Stimulated activated CD4-positive, alpha-beta T cell treated with anti-CD3 and anti-CD28 coated beads, TNF-alpha, amount 100 ng/mL, for 4 hours (primary cell): ENCODE measurements around the gene CLCN6.
A peak's percentile ranks its signal among the peaks of the same experiment; 100 is the strongest.

Source experiments
- DNase-seq, 3 experiments: peaks; one replicate each; pipeline ENCODE4 v3.0.0-alpha.2; 2020; ENCODE audit warnings: low read depth in 3 of 3

The CLCN6 gene, protein sequence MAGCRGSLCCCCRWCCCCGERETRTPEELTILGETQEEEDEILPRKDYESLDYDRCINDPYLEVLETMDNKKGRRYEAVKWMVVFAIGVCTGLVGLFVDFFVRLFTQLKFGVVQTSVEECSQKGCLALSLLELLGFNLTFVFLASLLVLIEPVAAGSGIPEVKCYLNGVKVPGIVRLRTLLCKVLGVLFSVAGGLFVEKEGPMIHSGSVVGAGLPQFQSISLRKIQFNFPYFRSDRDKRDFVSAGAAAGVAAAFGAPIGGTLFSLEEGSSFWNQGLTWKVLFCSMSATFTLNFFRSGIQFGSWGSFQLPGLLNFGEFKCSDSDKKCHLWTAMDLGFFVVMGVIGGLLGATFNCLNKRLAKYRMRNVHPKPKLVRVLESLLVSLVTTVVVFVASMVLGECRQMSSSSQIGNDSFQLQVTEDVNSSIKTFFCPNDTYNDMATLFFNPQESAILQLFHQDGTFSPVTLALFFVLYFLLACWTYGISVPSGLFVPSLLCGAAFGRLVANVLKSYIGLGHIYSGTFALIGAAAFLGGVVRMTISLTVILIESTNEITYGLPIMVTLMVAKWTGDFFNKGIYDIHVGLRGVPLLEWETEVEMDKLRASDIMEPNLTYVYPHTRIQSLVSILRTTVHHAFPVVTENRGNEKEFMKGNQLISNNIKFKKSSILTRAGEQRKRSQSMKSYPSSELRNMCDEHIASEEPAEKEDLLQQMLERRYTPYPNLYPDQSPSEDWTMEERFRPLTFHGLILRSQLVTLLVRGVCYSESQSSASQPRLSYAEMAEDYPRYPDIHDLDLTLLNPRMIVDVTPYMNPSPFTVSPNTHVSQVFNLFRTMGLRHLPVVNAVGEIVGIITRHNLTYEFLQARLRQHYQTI

GRCh38 chr1:11805422-11806306 lies at the start of gene CLCN6, which contains the start of gene MTHFR:
Gene CLCN6 (plus strand): TSS chr1:11806191. CDS start chr1:11806263, 72 bp downstream.
Gene MTHFR (minus strand): TSS chr1:11805964. CDS start chr1:11803116, 2,848 bp downstream.
- DNase-seq, result peak; percentile 92 to 95 (median 93)

DNA sequence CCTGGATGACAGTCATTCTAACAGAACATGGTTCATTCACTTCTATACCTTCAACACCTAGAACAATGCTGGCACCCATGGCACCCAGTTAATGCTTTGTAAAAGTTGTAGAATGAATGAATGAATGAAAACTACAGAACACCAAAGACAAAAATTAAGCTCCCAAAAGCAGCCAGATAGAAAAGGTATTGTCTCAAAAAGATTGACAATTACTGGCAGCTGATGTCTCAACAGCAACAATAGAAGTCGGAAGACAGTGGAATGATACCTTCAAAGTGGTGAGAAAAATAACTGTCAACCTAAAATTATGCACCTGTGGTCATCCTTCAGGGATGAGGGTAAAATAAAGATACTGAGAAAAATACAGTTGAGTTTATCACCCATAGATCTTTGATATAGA lies 48.9 kb upstream of the CLCN6 start:
- DNase-seq, result no peak

GRCh38 chr1:11759791-11760190 lies 46.2 kb upstream of the CLCN6 start:
- no peak for DNase-seq

DNA sequence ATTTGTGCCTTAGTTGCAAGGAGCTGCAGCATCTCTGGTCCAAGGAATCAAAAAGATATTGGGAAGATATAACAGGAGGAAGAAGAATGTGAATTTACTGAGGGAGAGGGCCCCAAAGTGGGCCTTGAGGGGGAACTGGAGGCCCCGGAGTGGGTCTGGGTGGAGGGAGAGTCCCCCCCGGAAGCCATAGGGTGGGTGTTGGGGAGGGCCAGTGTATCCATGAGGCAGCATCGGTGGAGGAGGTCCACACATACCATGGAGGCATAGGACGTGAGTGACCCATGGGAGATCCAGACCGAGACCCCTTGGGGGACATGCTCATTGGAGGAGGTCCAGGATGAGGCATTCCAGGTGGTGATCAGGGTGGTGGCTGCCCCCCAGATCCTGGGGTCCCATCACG lies 44.7 kb upstream of the CLCN6 start:
- no peak for DNase-seq

- DNase-seq, result peak in 1 of 3 experiments; percentile 18
Observed at GRCh38 chr1:11761988-11762406, 44.0 kb upstream of the CLCN6 start, which contains the start of gene C1orf167. Gene C1orf167 (plus strand): TSS chr1:11762193. CDS start chr1:11764401, 2,208 bp downstream.

- no peak for DNase-seq
Observed at GRCh38 chr1:11764115-11764514, 41.9 kb upstream of the CLCN6 start.

DNA sequence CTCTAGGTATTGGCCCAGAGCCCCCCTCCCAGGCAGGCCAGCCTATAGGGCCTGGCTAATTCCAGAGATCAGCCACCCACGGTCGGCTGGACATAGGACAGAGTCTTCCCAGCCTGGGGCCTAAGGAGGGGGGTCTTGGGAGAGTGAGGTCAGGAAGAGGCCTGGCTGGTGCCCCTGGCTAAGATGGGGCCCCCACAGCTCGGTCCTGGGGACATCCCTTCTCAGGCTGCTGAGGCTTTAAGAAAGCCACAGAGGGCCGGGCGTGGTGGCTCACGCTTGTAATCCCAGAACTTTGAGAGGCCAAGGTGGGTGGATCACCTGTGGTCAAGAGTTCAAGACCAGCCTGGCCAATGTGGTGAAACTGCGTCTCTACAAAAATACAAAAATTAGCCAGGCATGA lies 41.5 kb upstream of the CLCN6 start:
- no peak for DNase-seq

GRCh38 chr1:11765661-11766428 lies 40.1 kb upstream of the CLCN6 start:
- DNase-seq, result no peak

GRCh38 chr1:11766429-11766776 lies 39.6 kb upstream of the CLCN6 start:
- DNase-seq, result no peak

DNA sequence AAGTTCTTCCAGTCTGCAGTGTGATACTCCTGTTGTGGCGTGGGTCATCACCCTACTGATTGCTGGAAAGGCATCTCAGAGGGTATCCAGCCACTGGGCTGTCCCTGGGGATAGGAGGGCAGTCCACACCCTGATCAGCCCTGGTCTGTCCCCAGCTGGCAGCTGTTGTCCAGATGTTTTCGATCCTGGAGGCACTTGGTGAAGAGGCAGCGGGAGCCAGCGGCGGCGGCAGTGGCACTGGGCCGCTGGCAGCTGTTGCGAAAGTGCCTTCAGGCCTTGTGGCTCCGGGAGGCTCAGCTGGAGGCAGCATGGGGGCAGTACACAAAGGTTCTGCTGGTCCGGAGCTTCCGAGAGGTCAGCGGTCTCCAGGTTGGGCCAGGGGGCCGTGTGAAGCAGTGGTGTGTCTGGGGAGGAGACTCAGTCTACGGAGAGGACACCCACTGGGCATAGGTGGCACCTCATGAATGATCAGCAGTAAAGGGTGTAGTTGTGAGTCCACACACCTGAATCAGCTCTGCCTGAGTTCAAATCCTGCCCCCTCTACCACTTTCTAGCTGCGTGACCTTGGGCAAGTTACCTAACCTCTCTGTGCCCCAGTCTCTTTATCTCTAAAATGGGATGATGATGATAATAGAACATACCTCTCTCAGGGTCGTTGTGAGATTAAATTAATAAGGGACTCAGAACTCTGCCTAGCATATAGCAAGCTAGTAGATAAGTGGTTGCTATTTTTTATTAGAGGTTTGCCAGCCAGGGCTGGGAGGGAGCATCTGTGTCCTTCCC lies 37.9 kb upstream of the CLCN6 start:
- no peak for DNase-seq

DNA sequence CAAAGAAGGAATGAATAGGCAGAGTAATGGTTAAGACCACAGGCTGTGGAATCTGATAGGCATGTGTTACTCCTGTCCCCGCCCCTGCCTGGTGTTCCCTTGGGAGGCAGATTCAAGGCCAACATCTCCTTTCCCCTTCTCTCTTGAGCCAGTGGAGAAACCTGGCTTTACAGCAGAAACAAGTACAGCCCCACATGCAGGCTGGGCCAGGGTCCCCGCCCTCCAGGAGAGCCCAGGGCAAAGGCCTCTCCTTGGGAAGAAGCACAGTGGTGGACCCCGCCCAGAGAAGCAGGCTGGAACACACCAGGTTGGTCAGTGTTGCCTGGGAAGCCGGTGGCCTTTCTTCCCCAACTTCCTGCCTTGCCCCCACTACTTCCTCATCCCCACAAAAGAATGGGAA lies 37.2 kb upstream of the CLCN6 start:
- DNase-seq, result no peak

DNA sequence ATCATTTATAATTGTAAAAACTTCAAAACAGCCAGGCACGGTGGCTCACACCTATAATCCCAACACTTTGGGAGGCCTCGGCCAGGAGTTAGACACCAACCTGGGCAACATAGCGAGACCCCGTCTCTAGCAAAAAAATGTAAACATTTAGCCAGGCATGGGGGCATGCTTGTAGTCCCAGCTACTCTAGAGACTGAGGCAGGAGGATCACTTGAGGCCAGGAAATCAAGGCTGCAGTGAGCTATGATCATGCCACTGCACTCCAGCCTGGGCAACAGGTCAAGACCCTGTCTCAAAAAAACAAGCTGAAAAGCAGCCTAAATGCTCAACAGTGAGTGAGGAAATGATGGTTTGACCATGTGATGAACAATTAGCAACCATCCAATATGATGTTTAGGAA lies 36.7 kb upstream of the CLCN6 start:
- DNase-seq, result no peak

GRCh38 chr1:11770011-11770410 lies 36.0 kb upstream of the CLCN6 start:
- no peak for DNase-seq

GRCh38 chr1:11771481-11772043 lies 34.4 kb upstream of the CLCN6 start:
- no peak for DNase-seq

DNA sequence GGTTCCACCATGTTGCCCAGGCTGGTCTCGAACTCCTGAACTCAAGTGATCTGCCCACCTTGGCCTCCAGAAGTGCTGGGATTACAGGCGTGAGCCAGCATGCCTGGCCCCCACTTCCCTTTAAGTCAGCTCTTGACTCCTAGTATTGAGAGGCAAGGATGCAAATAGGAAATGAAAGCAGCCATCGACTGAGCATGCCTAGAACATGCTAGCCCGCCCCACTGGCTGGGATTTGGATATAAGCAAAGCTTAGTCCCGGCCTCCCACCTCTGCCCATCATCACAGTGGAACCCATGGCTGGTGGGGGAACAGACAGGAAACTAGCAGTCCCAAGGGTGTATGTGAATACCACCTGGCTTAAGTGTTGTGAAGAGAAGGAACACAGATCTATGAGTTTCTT lies 33.5 kb upstream of the CLCN6 start:
- no peak for DNase-seq

DNA sequence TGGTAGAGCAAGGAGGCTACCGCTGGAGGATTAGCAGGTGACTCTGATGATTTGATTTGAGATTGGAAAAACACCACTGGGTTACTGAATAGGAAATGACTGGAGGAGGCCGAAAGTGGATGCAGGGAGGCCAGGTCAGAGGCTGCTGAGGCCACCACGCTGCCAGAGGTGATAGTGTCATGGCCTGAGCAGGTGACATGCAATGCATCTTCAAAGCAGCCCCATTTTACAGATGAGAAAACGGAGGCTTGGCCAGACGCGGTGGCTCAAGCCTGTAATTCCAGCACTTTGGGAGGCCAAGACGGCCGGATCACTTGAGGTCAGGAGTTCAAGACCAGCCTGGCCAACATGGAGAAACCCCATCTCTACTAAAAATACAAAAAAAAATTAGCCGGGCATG lies 31.2 kb upstream of the CLCN6 start:
- DNase-seq, result no peak

- no peak for DNase-seq
Observed at GRCh38 chr1:11777658-11778322, 28.2 kb upstream of the CLCN6 start.

DNA sequence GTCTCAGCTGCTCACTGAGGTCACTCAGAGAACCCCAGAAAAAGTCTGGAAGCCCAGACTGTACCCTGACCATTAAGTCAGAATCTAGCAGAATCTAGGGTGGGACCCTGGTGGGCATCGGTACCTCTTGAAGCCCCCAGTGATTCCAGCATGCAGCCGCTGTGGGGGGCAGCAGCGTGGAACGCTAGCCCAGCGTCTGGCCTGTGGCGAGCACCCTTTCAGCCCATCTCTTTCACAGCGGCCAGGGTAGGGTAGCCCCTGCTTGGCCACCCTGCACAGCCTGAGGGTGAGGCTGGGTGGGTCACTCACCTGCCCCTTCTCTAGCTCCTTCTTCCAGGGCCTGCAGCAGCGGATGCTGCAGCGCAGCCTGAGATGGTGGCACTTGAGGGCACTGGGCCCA lies 27.7 kb upstream of the CLCN6 start:
- no peak for DNase-seq
